GM20431 (cell line): ENCODE data around the gene DUSP7.

Experiments
- in situ Hi-C: fragments of 300-500 bp; cut with MseI, MboI; formaldehyde crosslinking; loops from one replicate; pipeline ENCODE4 v1.15.0; 2020; ENCODE audit warnings: low sequenced_read_pairs; ENCODE audit not compliant: unreplicated experiment

Gene DUSP7

GRCh38 chr3:52056521-52056967, at the start of gene DUSP7:
Gene DUSP7, minus strand, starts transcription at chr3:52056571. Its CDS starts 205 bp downstream, at chr3:52056366.
- in situ Hi-C loops, result no loop called here

- in situ Hi-C loops, result no loop called here
These were observed 48.6 kb upstream of the DUSP7 start for GRCh38 chr3:52104684-52105640.

GRCh38 chr3:52102934-52103333, 46.6 kb upstream of the DUSP7 start:
- in situ Hi-C loops, result no loop called here

GRCh38 chr3:52099001-52099401, 42.6 kb upstream of the DUSP7 start:
- in situ Hi-C loops, result no loop called here

- in situ Hi-C loops, result no loop called here
These were observed 41.6 kb upstream of the DUSP7 start for GRCh38 chr3:52097851-52098507.

GRCh38 chr3:52095990-52096775, 39.8 kb upstream of the DUSP7 start:
- in situ Hi-C loops, result no loop called here

GRCh38 chr3:52094571-52095485, 38.5 kb upstream of the DUSP7 start:
- in situ Hi-C loops, result no loop called here

GRCh38 chr3:52093756-52094545, 37.6 kb upstream of the DUSP7 start:
- in situ Hi-C loops, result no loop called here

- in situ Hi-C loops, result no loop called here
These were observed 36.5 kb upstream of the DUSP7 start for GRCh38 chr3:52092891-52093290.

- in situ Hi-C loops, result no loop called here
These were observed 35.9 kb upstream of the DUSP7 start for GRCh38 chr3:52092271-52092660.

GRCh38 chr3:52091586-52092270, 35.4 kb upstream of the DUSP7 start:
- in situ Hi-C loops, result no loop called here

- in situ Hi-C loops, result no loop called here
These were observed 34.6 kb upstream of the DUSP7 start for GRCh38 chr3:52090933-52091468.

- in situ Hi-C loops, result no loop called here
These were observed 34.0 kb upstream of the DUSP7 start for GRCh38 chr3:52090131-52090932.

GRCh38 chr3:52089691-52090090, 33.3 kb upstream of the DUSP7 start:
- in situ Hi-C loops, result no loop called here

GRCh38 chr3:52088445-52089367, 32.3 kb upstream of the DUSP7 start:
- in situ Hi-C loops, result no loop called here

GRCh38 chr3:52087731-52088130, 31.4 kb upstream of the DUSP7 start:
- in situ Hi-C loops, result no loop called here
